ENCODE measurements around the gene RHBDL2.
"Not testable (repeated sequence)": the region's sequence is repeated elsewhere in the genome, so short reads cannot be mapped to it uniquely, and the experiment has no call there.

RHBDL2 gene, protein sequence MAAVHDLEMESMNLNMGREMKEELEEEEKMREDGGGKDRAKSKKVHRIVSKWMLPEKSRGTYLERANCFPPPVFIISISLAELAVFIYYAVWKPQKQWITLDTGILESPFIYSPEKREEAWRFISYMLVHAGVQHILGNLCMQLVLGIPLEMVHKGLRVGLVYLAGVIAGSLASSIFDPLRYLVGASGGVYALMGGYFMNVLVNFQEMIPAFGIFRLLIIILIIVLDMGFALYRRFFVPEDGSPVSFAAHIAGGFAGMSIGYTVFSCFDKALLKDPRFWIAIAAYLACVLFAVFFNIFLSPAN

DNA sequence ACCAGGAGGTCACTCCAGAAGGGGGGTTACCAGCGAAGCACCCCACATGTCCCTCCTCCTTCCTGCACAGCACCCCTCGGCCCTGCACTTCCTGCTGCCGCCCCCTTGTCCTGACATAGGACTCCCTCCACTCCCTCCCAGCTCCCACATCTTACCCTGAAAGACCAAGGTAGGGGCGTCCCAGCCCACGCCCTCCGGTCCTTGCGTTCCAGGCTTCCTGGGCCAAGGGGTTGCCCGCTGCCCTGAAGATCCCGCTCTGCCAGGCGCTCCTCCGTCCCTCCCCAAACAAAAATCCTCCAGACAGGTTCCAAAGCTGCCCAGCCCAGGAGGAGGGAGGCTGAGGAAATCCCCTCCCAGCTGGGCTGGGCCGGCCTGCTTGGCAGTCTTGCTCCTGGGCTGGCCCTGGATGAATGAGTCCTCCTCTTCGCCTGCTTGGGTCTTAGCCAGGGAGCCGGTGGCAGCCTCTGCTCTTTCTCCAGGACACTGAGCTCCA lies at the start of gene RHBDL2:
Gene RHBDL2 (minus strand): TSS at position 304 of the 493 bp plus-strand sequence. CDS start 22,618 bp downstream, outside the sequence.
- DNase-seq (ENCODE audit: low read depth in 1 of 2, low spot score in 1 of 2) = no peak

DNA sequence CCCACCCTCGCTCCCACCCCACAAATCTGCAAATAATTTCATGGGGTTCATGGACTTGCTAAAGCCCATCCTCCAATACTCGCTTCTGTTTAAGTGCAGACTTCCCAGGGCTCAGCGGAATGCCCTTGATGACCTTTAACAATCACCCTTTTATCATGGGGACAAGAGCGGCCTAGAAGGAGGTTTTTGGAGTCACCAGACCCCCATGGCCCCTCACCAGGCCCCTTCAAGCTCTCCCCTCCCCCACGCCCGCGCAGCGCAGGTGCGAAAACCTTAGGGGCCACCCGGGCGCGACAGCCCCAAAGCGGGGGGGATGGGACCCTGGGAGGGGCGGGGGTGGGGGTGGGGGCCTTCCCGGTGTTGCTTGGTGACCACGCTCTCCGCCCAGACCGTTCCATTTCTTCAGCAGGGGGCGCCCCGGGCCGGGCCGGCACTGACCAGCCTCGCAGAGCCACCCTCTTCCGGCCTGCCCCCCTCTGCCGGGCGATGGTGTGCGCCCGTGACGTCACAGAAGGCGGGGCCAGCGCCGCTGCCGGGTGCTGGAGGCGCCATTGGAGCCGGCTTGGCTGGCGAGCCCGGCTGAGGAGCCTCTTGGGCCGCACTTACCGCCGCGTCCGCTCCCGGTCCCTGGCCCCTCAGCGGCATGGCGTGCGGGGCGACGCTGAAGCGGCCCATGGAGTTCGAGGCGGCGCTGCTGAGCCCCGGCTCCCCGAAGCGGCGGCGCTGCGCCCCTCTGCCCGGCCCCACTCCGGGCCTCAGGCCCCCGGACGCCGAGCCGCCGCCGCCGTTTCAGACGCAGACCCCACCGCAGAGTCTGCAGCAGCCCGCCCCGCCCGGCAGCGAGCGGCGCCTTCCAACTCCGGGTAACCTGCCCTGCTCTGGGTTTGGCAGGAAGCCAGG lies 49.4 kb upstream of the RHBDL2 start, which contains the start of gene AKIRIN1:
Gene AKIRIN1 (plus strand): TSS at position 539 of the 900 bp plus-strand sequence. CDS start 105 bp downstream, at position 644.
- DNase-seq (ENCODE audit: low read depth in 1 of 2, low spot score in 1 of 2) = peak; percentile 90 to 98

DNA sequence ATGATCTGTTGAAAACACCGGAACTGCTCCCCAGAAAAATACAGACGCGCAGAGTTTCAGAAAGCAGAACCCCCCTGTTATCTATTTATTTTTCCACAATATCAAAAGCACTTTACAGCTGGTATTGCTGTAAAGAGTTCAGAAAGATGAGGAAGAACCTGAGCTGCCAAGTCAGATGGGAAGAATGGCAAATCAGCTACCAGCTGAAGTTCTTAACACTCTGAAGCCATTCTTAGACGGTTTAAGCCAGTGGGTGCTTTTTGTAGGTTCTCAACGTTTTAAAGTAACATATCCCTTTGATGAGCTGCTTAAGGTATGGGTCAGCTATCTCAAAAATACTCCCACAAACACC lies 48.7 kb upstream of the RHBDL2 start:
- DNase-seq (ENCODE audit: low read depth in 1 of 2, low spot score in 1 of 2) = no peak

DNA sequence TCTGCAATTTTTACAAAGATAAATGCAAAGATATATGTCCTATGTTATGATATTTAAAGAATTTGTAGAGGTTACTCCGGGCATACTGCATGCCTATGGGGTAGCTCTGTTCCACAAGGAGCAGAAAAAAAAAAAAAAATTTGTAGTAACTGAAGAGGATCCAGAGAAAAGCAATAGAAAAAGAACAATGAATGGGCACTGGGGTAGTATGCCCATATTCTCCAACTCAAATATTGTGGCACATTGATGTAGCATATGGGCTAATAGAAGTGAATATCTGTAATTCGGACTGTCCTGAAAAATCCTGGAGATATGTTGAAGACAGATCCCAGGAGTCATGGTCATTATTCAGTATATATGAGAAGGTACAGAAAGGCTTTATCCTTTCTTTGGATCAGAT lies 48.3 kb upstream of the RHBDL2 start:
- DNase-seq (ENCODE audit: low read depth in 1 of 2, low spot score in 1 of 2) = no peak

DNA sequence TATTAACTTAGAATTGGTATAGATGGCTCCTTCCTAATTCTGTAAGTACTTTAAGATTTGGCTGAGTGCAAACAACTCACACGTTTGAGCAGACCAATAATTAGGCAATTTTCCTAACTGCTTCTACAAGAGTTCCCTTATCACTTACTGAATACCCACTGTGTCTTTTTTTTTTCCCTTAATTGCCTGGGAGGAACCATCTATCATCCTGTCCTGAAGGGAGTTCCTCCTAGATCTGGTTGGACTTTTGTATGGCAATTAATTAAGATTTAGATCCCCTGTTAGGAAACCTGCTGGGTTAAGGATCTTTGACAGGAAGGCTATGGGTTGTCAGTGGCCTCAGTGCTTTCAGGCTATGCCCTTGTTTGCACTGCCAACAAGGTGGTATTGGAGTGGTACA lies 37.8 kb upstream of the RHBDL2 start:
- DNase-seq (ENCODE audit: low read depth in 1 of 2, low spot score in 1 of 2) = not testable (repeated sequence)

DNA sequence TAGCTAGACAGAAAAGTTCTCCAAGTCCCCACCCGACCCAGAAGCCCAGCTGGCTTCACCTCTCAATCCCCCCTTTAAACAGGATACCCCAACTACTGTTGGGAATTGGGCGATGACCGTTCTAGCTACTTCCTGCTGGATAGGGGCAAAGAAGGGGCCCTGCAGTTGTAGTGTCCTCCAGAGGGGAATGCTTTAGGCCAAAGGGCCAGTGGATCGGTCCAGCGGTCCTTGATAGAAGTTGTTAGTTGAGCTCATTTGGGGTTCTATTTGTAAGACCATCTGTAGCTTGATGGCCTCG lies 36.6 kb upstream of the RHBDL2 start:
- not testable (repeated sequence) for DNase-seq (ENCODE audit: low read depth in 1 of 2, low spot score in 1 of 2)

DNA sequence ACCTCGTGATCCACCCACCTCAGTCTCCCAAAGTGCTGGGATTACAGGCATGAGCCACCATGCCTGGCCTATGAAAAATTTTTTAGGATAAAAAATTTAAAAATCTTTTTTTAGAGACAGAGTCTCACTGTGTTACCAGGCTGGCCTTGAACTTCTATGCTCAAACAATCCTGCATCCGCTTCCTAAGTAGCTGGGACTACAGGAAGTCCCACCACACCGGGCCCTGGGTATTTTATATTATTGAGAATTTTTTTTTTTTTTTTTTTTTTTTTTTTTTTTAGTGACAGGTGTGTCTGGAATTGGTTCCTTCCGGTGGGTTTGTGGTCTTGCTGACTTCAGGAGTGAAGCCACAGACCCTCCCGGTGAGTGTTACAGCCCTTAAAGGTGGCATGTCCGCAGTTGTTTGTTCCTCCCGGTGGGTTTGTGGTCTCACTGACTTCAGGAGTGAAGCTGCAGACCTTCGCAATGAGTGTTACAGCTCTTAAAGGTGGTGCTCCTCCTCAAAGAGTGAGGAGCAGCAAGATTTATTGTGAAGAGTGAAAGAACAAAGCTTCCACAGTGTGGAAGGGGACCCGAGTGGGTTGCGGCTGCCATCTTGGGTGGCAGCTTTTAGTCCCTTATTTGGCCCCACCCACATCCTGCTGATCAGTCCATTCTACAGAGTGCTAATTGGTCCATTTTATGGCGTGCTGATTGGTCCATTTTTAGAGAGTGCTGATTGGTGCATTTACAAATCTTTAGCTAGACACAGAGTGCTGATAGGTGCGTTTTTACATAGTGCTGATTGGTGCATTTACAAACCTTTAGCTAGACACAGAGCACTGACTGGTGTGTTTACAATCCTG lies 36.0 kb upstream of the RHBDL2 start:
- DNase-seq (ENCODE audit: low read depth in 1 of 2, low spot score in 1 of 2) = peak in 1 of 2 donors; percentile 24

DNA sequence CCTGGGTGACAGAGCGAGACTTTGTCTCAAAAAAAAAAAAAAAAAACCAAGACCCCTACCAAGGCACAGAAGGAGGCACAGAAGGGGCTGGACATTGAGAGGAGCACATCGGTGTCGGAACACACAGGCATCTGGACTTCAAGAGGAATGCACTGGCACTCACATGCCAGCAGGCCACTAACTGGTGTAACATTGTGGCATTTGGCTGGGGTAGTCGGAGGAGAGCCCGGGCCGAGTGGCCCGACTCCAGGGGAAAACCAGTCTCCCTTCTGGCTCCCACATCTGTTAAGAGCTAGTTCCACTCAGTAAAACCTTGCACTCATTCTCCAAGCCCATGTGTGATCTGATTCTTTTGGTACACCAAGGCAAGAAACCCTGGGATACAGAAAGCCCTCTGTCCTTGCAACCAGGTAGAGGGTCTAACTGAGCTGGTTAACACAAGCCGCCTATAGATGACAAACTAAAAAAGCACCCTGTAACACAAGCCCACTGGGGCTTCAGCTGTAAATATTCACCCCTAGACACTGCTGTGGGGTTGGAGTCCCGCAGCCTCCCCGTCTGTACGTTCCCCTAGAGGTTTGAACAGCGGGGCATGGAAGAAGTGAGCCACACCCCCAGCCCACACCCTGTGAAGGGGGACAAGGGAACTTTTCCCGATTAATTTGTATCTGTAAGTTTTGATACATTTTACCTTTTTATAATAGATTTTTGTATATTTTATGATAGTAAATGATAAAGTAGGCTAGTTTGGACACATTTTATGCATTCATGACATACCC lies 32.2 kb upstream of the RHBDL2 start:
- DNase-seq (ENCODE audit: low read depth in 1 of 2, low spot score in 1 of 2) = no peak

DNA sequence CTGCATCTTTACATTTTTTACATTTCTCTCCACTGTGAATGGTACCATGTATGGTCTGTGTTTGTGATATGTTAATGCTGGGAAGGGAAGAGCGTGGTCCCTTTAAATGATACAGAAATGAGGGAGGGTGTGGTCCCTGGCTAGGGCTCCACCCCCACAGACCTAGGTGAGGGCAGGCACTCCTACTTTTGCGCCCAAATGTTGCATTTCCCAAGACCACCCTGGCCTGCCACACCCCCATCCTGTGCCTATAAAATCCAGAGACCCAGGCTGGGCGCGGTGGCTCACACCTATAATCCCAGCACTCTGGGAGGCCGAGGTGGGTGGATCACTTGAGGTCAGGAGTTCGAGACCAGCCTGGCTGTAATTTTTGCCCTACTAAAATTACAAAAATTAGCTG lies 31.5 kb upstream of the RHBDL2 start:
- not testable (repeated sequence) for DNase-seq (ENCODE audit: low read depth in 1 of 2, low spot score in 1 of 2)

DNA sequence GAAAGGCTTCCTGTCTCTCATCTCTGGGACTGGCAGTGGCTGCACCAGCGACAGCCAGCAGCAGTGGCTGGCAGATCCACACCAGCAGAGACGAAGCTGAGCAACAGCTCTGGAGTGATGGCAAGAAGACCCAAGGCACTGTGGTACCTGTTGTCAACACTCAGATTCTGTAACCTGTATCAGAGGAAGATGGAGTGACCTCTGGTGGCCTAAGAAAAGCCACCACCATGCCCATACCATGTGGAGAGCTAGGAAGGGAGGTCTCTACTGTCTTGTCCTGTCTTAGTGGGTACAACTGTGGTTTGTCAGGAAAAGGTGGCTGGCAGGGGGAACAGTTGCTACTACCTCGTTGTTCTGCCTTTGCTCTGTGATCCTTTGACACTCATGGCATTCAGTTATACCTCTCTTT lies 22.5 kb upstream of the RHBDL2 start:
- DNase-seq (ENCODE audit: low read depth in 1 of 2, low spot score in 1 of 2) = no peak

DNA sequence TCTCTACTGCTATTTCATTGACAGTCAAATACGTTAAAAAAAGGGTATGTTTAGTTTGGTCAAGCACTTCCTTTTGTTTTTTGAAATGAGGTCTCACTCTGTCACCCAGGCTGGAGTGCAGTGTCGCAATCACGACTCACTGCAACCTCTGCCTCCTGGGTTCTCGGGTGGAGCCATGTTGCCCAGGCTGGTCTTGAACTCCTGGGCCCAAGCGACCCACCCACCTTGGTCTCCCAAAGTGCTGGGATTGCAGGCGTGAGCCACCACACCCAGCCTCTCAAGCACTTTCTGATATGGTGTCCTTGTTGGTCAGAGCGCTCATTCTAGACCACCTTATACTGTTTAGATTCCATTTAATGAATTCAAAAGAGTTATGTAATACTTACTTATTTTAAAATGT lies 20.9 kb upstream of the RHBDL2 start:
- no peak for DNase-seq (ENCODE audit: low read depth in 1 of 2, low spot score in 1 of 2)

DNA sequence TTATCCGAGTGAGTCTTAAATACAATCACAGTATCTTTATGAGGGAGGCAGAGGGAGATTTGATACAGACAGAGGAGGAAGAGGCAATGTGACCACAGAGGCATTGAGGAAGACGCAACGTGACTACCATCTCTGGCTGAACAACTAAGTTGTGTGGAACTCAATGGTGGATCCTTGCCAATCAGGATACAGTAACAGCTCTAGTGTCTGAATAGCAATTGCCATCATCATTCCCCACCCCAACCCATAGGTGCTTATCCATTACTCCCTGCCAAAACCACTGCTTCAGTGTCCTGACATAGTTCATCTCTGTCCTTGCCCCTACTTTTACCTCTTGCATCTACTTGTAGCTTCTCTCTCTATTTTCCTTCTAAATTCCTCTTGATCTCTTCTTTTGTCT lies 20.5 kb upstream of the RHBDL2 start:
- DNase-seq (ENCODE audit: low read depth in 1 of 2, low spot score in 1 of 2) = no peak

DNA sequence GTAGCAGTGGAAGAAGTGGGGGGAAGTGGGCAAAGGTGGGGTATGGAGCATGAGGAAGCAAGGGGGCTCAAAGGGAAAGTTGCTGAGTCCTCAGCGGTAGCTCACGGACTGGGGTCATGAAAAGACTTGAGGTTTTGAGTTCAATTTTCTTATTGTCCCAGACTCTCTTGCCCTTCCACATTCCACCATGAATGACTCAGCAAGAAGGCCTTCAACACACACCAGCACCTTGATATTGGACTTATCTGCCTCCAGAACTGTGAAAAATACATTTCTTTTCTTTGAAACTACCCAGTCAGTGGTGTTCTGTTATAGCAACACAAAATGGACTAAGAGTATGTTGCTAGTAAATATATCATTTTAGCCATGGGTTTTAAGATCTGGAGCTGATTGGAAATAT lies 17.3 kb upstream of the RHBDL2 start:
- no peak for DNase-seq (ENCODE audit: low read depth in 1 of 2, low spot score in 1 of 2)

DNA sequence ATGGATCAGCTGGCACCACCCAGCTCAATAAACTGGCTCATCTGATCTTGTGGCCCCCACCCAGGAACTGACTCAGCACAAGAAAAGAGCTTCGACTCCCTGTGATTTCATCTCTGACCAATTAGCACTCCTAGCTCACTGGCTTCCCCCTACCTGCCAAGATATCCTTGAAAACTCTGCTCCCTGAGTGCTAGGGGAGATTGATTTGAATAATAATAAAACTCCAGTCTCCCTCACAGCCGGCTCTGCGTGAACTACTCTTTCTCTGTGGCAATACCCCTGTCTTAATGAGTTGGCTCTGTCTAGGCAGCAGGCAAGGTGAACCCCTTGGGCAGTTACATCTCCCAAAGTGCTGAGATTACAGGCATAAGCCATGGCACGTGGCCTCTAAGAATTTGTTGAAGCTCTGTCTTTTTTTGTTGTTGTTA lies 11.8 kb upstream of the RHBDL2 start:
- DNase-seq (ENCODE audit: low read depth in 1 of 2, low spot score in 1 of 2) = no peak

DNA sequence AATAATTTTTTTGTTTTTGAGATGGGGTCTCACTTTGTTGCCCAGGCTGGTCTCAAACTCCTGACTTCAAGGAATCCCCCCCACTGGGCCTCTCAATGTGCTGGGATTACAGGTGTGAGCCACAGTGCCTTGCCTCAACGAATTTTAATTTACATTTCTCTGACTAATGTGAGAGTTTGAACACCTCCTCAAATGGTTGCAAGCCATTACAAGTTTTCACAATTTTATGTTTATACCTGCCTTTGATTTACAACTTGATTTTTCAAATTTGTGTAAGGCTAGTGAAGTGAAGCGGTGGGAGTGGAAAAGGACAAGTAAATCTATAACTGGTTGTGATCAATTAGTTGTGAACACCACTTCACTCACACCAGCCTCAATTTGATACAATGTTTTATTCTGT lies 8.9 kb upstream of the RHBDL2 start:
- DNase-seq (ENCODE audit: low read depth in 1 of 2, low spot score in 1 of 2) = no peak

DNA sequence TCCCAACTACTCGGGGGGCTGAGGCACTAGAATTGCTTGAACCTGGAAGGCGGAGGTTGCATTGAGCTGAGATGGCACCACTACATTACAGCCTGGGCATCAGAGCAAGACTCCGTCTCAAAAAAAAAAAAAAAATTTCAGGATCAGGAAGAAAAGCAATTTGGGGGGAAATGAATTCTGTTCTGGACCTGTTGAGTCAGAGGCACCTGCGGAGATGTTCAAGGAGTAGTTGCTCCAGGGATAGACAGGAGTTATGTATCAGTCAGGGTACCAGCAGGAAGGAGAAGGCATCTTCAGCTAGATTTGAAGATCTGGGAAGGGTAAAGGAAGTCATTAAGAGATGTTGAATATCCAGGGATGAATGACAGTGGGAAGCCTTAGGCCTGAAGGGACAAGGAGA lies 2.9 kb upstream of the RHBDL2 start:
- DNase-seq (ENCODE audit: low read depth in 1 of 2, low spot score in 1 of 2) = no peak

DNA sequence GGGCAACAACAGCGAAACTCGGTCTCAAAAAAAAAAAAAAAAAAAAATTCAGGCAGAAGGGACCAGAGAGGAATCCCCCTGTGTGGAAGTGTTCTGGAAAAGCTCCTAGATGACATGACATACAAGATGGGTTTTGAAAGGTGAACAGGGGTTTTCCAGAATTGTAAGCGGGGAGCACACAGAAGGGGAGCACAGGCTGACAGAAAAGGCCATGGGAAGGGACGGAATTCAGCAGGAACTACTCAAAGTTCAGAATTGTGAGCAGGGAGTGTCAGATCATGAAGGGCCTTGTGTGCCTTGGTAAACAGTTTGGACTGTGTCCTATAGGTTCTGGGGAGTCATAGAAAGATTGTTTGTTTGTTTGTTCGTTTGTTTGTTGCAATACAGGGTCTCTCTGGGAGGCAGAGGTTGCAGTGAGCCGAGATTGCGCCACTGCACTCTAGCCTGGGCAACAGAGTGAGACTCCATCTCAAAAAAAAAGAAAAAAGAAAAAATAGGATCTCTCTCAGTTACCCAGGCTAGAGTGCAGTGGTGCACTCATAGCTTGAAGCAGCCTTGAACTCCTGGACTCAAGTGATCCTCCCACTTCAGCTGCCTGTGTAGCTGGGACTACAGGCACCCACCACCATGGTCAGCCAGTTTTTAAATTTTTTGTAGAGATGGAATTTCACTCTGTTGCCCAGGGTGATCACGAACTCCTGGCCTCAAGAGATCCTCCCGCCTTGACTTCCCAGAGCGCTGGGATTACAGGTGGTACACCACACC lies 1.2 kb upstream of the RHBDL2 start:
- no peak for DNase-seq (ENCODE audit: low read depth in 1 of 2, low spot score in 1 of 2)

DNA sequence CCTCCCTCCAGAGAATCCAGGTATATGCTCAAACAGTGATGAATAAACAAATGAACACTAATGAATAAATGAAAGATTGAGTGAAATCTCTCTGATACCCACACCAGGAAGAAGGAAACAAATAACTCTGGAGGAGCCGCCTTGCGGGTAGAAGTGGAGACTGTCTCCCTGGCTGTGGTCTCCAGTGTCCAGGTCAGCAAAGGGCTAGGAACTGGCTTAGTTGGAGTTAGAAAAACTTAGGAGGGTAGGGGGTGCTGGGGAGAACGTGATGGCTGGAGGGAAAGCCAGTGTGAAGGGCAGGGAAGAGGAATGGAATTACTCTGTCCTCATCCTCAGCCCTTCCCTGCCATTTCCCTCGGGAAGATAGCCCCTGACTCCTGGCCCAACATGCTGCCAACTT lies 537 bp downstream of the RHBDL2 start:
- DNase-seq (ENCODE audit: low read depth in 1 of 2, low spot score in 1 of 2) = no peak

DNA sequence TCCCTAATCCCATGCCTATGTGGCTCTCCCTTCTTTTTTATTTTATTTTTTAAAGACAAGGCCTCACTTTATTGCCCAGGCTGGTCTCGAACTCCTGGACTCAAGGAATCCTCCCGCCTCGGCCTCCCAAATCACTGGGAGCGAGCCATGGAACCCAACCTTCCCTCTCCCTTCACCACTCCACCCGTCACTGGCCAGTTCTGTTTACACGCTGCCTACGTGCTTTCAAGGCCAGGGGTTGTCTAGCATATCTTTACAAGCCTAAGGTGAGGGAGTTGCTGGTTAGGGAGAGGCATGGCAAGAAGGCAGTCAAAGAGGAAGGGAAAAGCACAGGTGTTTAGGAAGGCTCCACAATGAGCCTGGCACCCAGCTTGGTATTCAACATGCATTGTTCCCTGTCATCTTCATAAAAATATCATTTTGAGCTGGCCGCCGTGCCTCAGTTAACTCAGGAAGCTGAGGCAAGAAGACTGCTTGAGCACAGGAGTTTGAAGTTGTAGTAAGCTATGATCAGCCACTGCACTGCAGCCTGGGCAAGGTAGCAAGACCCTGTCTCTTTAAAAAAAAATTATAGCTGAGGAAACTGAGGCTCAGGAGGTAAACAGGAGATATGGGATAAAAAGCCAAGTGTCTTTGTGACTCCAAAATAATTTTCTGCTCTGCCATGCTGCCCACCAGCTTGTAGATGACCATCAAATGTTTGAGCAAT lies 1.1 kb downstream of the RHBDL2 start:
- DNase-seq (ENCODE audit: low read depth in 1 of 2, low spot score in 1 of 2) = no peak

Data from stimulated activated CD4-positive, alpha-beta T cell treated with anti-CD3 and anti-CD28 coated beads, Interleukin-15, amount 100 ng/mL, for 1 hour (primary cell).